Measurements from ENCODE around the gene ELMO2.

Gene ELMO2

GRCh38 chr20:46402331-46402811, 4.0 kb downstream of the ELMO2 start:
- no peaks in the 10 kb centered on the region for H3K27me3 ChIP-seq (ENCODE audit: control insufficient read depth, insufficient read depth, low read length)
- no peak overlapping the region for H3K9ac ChIP-seq (ENCODE audit: low read depth, low read length)
- H3K36me3 ChIP-seq (ENCODE audit: control insufficient read depth, insufficient read depth, low read length): no peaks in the 10 kb centered on the region
- no peaks in the 10 kb centered on the region for H3K9me3 ChIP-seq (ENCODE audit: control insufficient read depth, insufficient read depth, low read length)
- peaks cover 12% of the 10 kb centered on the region for H3K4me1 ChIP-seq (ENCODE audit: control insufficient read depth, insufficient read depth, low read length)
- no peak overlapping the region for H3K4me3 ChIP-seq (ENCODE audit: low read depth, low read length)

DNA sequence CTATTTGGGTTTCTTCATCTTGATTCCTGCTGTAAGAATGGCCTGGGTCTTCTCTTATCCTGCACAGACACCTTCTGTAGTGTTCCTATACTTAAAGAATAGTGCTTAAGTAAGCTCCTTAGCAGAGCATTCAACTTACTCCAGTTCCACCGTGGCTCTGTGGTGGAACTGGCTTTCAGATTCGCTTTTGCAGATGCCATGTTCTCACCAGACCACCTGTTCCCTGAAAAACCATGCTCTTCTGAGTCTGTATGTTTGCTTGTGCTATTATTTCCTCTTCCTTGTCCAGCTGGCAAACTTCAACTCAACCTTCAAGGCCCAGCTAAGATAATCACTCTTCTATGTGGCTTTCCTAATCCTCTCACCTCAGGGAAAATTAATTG, 4.9 kb downstream of the ELMO2 start:
- H3K36me3 ChIP-seq (ENCODE audit: control insufficient read depth, insufficient read depth, low read length): no peaks in the 10 kb centered on the region
- no peak overlapping the region for H3K4me3 ChIP-seq (ENCODE audit: low read depth, low read length)
- no peak overlapping the region for H3K9ac ChIP-seq (ENCODE audit: low read depth, low read length)
- H3K27me3 ChIP-seq (ENCODE audit: control insufficient read depth, insufficient read depth, low read length): no peaks in the 10 kb centered on the region
- H3K4me1 ChIP-seq (ENCODE audit: control insufficient read depth, insufficient read depth, low read length): peaks cover 12% of the 10 kb centered on the region
- no peaks in the 10 kb centered on the region for H3K9me3 ChIP-seq (ENCODE audit: control insufficient read depth, insufficient read depth, low read length)

DNA sequence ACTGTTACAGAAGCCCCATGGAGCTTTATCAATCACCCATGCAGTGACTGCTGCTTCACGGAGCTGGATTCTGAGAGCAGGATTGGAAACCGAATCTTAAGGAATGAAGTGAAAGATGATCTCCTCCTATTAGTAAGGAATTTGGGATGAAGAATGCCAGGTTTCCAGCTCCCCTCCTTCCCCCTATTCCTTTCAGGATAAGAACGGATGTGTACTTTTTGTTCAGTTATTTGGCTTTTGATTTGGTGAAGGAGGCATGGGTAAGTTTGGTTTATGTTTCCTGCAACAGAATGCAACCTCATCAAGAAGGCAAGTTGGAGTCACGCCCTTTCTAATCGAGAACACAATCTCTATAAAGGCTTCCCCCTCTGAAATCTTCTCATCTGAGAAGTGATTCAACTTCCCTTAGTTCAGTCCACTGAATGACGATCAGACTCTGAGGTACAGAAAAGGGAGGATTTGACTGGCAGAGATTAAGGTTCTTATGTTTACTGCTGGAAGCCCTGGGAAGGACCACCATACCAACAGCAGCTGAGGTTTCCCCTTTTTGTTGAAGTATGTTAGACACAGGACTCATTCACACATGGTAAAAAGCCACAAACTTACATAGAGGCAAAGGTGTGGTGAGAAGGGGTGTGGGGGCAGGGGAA, 5.5 kb downstream of the ELMO2 start:
- no peaks in the 10 kb centered on the region for H3K36me3 ChIP-seq (ENCODE audit: control insufficient read depth, insufficient read depth, low read length)
- H3K9me3 ChIP-seq (ENCODE audit: control insufficient read depth, insufficient read depth, low read length): no peaks in the 10 kb centered on the region
- H3K4me1 ChIP-seq (ENCODE audit: control insufficient read depth, insufficient read depth, low read length): peaks cover 12% of the 10 kb centered on the region
- H3K9ac ChIP-seq (ENCODE audit: low read depth, low read length): no peak overlapping the region
- H3K4me3 ChIP-seq (ENCODE audit: low read depth, low read length): no peak overlapping the region
- H3K27me3 ChIP-seq (ENCODE audit: control insufficient read depth, insufficient read depth, low read length): no peaks in the 10 kb centered on the region

DNA sequence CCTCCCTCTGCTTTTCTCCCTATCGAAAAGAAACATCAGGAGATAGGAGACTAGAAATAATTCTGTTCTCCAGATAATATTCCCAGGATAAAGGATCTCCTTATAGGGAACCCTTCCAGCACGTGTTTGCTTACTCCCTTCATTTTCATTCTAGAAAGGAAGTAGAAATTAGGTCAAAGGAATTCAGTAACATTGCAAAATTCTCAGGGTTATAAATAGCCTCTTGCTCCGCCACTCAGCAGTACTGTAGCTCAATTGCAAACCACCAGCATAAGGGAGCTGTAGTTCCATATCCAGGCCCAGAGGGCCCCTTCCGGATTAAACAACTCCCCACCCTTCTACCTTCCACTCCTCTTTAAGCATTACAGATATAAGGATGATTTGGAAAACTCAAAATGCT, 6.2 kb downstream of the ELMO2 start:
- Histone ChIP-seq H3K9me3 (ENCODE audit: control insufficient read depth, insufficient read depth, low read length) (no peaks in the 10 kb centered on the region), H3K4me1 (ENCODE audit: control insufficient read depth, insufficient read depth, low read length) (peaks cover 12% of the 10 kb centered on the region), H3K27me3 (ENCODE audit: control insufficient read depth, insufficient read depth, low read length) (no peaks in the 10 kb centered on the region), H3K9ac (ENCODE audit: low read depth, low read length) (no peak overlapping the region), H3K4me3 (ENCODE audit: low read depth, low read length) (no peak overlapping the region), H3K36me3 (ENCODE audit: control insufficient read depth, insufficient read depth, low read length) (no peaks in the 10 kb centered on the region)

DNA sequence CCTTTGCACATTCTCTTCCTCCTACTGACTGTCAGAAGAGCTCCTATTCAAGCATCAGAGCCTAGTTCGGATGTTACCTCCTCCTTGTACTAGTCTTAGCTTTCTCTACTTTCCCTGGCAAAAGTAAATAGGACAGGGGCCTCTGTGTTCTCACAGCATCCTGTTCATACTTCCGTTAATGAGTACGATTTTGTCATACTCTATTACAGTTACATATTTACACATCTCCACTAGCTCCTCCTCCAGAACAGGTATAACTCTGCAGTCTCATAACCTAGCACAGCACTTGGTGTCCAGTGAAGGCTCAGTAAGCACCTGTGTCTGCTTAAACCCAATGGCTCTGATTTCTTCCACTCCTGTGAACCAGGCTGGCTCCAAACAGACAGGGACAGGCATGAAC, 7.0 kb downstream of the ELMO2 start:
- Histone ChIP-seq H3K4me3 (ENCODE audit: low read depth, low read length) (no peak overlapping the region), H3K9ac (ENCODE audit: low read depth, low read length) (no peak overlapping the region), H3K9me3 (ENCODE audit: control insufficient read depth, insufficient read depth, low read length) (no peaks in the 10 kb centered on the region), H3K27me3 (ENCODE audit: control insufficient read depth, insufficient read depth, low read length) (no peaks in the 10 kb centered on the region), H3K4me1 (ENCODE audit: control insufficient read depth, insufficient read depth, low read length) (peaks cover 12% of the 10 kb centered on the region), H3K36me3 (ENCODE audit: control insufficient read depth, insufficient read depth, low read length) (no peaks in the 10 kb centered on the region)

DNA sequence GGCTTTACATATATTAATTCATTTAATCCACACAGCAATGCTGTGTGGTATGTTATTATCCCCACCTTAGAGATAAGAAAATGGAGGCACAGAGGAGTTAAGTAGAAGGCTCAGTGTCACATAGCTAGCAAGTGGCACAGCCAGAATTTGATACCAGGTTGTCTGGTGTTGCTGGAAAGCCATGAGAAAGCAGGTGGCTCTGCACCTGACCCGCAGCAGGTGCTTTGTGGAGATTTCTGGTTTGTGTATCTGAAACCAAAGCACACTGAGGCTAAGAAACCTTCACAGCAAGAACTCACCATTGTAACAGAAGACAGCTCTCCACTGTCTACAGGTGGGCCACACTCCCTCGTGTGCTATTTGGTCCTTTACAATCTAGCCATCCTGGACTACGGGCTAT, 7.5 kb downstream of the ELMO2 start:
- H3K4me3 ChIP-seq (ENCODE audit: low read depth, low read length): no peak overlapping the region
- no peaks in the 10 kb centered on the region for H3K9me3 ChIP-seq (ENCODE audit: control insufficient read depth, insufficient read depth, low read length)
- H3K27me3 ChIP-seq (ENCODE audit: control insufficient read depth, insufficient read depth, low read length): no peaks in the 10 kb centered on the region
- H3K36me3 ChIP-seq (ENCODE audit: control insufficient read depth, insufficient read depth, low read length): peaks cover under 1% of the 10 kb centered on the region
- no peak overlapping the region for H3K9ac ChIP-seq (ENCODE audit: low read depth, low read length)
- H3K4me1 ChIP-seq (ENCODE audit: control insufficient read depth, insufficient read depth, low read length): peaks cover 12% of the 10 kb centered on the region

DNA sequence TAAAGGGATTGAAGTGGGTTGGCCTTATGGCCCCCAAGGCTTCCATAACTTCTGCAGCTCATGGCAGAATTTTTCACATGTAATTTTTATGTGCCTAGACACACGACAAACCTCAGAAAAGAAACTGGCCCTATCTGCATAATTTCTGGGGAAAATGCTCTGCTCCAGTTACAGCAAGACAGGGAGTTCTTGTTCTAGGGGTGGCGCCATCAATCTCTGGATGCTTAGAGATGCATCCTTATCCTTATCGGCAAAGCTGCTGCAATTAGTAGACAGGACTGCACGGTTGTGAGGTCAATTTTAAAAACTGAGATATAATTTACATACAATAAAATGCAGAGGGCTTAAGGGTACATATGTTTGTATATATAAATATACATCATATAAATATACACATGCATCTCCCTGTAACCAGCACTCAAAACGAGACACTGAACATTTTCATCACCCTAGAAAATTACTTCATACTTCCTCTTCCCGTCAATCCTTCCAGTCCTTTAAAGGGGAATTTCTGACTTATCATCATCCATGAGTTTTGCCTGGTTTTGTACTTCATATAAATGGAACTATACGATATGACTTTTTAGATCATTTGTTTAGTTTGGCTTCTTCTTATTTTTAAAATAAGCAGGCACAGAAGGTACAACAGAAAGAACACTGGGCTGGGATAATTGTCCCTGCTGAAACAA, 10.2 kb downstream of the ELMO2 start:
- no peaks in the 10 kb centered on the region for H3K9me3 ChIP-seq (ENCODE audit: control insufficient read depth, insufficient read depth, low read length)
- peaks cover 9% of the 10 kb centered on the region for H3K4me1 ChIP-seq (ENCODE audit: control insufficient read depth, insufficient read depth, low read length)
- no peaks in the 10 kb centered on the region for H3K27me3 ChIP-seq (ENCODE audit: control insufficient read depth, insufficient read depth, low read length)
- peaks cover 7% of the 10 kb centered on the region for H3K36me3 ChIP-seq (ENCODE audit: control insufficient read depth, insufficient read depth, low read length)
- no peak overlapping the region for H3K9ac ChIP-seq (ENCODE audit: low read depth, low read length)
- H3K4me3 ChIP-seq (ENCODE audit: low read depth, low read length): no peak overlapping the region

DNA sequence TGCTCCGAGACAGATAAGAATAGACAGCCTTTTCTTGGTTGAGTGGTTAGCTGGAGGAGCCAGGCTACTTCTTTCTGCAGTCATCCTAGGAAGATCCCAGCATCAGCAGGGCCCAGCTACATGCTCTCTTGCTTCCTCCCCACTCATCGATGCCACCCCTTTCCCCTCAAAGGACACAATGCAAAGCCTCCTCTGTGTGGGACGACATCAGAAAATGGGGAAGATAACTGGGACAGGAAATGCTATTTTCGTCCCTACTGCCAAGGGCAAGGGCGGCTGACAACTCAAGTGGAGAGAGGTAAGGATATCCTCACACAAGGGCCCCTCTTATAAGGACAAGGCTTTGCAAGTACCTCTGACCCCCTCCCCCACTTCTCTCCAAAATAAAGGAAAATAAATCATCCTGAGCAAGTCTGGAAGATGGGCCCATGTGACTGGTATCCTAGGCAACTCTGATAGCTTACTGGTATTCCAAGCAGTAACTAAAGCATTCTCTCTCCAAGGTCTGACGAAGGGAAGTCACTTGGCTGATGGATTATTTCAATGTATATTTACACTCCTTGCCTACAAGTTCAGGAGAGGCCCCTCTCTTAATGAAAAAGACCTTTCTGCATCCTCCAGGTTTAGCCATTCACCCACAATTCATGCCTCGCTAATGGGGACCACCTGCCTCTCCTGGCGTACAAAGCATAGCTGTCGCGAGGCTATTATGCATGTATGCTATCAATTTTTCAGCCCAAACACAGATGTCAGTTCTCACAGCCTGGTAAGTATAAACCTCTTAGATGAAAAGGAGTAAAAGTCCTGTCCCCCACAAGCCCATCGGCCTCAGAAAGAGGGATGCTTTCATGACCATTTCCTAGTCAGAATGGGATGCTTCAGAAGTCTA, 11.3 kb downstream of the ELMO2 start:
- Histone ChIP-seq H3K27me3 (ENCODE audit: control insufficient read depth, insufficient read depth, low read length) (no peaks in the 10 kb centered on the region), H3K4me1 (ENCODE audit: control insufficient read depth, insufficient read depth, low read length) (no peaks in the 10 kb centered on the region), H3K36me3 (ENCODE audit: control insufficient read depth, insufficient read depth, low read length) (peaks cover 7% of the 10 kb centered on the region), H3K9me3 (ENCODE audit: control insufficient read depth, insufficient read depth, low read length) (no peaks in the 10 kb centered on the region), H3K9ac (ENCODE audit: low read depth, low read length) (no peak overlapping the region), H3K4me3 (ENCODE audit: low read depth, low read length) (no peak overlapping the region)

DNA sequence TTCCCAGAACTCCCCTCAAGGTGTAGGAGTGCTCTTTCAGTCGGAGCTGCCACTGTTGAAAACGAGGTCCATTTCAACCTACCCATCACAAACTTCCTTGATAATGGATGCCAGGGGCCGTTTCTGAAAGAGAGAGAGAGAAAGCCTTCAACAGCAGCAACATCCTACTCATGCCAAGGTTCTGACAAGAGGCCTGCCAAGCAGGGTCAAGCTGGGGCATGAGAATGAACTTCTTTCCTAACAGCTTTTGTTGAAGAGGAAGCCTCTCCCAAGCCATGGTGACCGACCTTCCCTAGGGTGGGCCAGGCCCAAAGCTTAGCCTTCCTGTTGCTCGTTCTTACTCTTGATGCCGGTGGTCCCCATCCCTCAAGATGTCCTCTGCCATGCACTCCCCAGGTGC, 12.4 kb downstream of the ELMO2 start:
- Histone ChIP-seq H3K36me3 (ENCODE audit: control insufficient read depth, insufficient read depth, low read length) (peaks cover 10% of the 10 kb centered on the region), H3K9me3 (ENCODE audit: control insufficient read depth, insufficient read depth, low read length) (no peaks in the 10 kb centered on the region), H3K4me3 (ENCODE audit: low read depth, low read length) (no peak overlapping the region), H3K9ac (ENCODE audit: low read depth, low read length) (no peak overlapping the region), H3K4me1 (ENCODE audit: control insufficient read depth, insufficient read depth, low read length) (no peaks in the 10 kb centered on the region), H3K27me3 (ENCODE audit: control insufficient read depth, insufficient read depth, low read length) (no peaks in the 10 kb centered on the region)

GRCh38 chr20:46388937-46389336, 17.5 kb downstream of the ELMO2 start:
- peaks cover 37% of the 10 kb centered on the region for H3K36me3 ChIP-seq (ENCODE audit: control insufficient read depth, insufficient read depth, low read length)

GRCh38 chr20:46388201-46388836, 18.1 kb downstream of the ELMO2 start:
- Histone ChIP-seq H3K9me3 (ENCODE audit: control insufficient read depth, insufficient read depth, low read length) (no peaks in the 10 kb centered on the region), H3K4me3 (ENCODE audit: low read depth, low read length) (no peak overlapping the region), H3K4me1 (ENCODE audit: control insufficient read depth, insufficient read depth, low read length) (no peaks in the 10 kb centered on the region), H3K9ac (ENCODE audit: low read depth, low read length) (no peak overlapping the region), H3K27me3 (ENCODE audit: control insufficient read depth, insufficient read depth, low read length) (no peaks in the 10 kb centered on the region), H3K36me3 (ENCODE audit: control insufficient read depth, insufficient read depth, low read length) (peaks cover 33% of the 10 kb centered on the region)

More at GRCh38 chr20:46388937-46389336, 17.5 kb downstream of the ELMO2 start:
- Histone ChIP-seq H3K4me1 (ENCODE audit: control insufficient read depth, insufficient read depth, low read length) (no peaks in the 10 kb centered on the region), H3K4me3 (ENCODE audit: low read depth, low read length) (no peak overlapping the region), H3K9me3 (ENCODE audit: control insufficient read depth, insufficient read depth, low read length) (no peaks in the 10 kb centered on the region), H3K9ac (ENCODE audit: low read depth, low read length) (no peak overlapping the region), H3K27me3 (ENCODE audit: control insufficient read depth, insufficient read depth, low read length) (no peaks in the 10 kb centered on the region)

Data from iPS-15b (cell line).